Astrocyte (in vitro differentiated cells and primary cell): ENCODE measurements around the gene SIGLEC9.

ENCODE experiments used
- CTCF ChIP-seq: IDR thresholded peaks from 2 replicates; pipeline ENCODE4 v1.5.1; 2011; ENCODE audit warnings: low read depth, mild to moderate bottlenecking, inconsistent platforms, low read length, moderate library complexity; ENCODE audit not compliant: insufficient read depth
- EZH2 ChIP-seq: IDR thresholded peaks from 2 replicates; pipeline ENCODE4 v1.6.1; 2012; ENCODE audit warnings: mild to moderate bottlenecking, low read length, inconsistent platforms; ENCODE audit not compliant: insufficient read depth

- TF ChIP-seq EZH2 (no peak), CTCF (no peak)
These were observed 34.9 kb upstream of the SIGLEC9 start for GRCh38 chr19:51089786-51090185.
